HG03520 (cell line): Measurements from ENCODE around the gene BEAN1.
"Not testable (repeated sequence)": the region's sequence is repeated elsewhere in the genome, so short reads cannot be mapped to it uniquely, and the experiment has no call there.

Experiments used
- ATAC-seq: cut with Tn5 transposase; IDR thresholded peaks from one replicate; pipeline ENCODE4 v1.9.1; 2021; ENCODE audit warnings: mild to moderate bottlenecking, moderate library complexity; ENCODE audit not compliant: unreplicated experiment

Gene BEAN1

DNA sequence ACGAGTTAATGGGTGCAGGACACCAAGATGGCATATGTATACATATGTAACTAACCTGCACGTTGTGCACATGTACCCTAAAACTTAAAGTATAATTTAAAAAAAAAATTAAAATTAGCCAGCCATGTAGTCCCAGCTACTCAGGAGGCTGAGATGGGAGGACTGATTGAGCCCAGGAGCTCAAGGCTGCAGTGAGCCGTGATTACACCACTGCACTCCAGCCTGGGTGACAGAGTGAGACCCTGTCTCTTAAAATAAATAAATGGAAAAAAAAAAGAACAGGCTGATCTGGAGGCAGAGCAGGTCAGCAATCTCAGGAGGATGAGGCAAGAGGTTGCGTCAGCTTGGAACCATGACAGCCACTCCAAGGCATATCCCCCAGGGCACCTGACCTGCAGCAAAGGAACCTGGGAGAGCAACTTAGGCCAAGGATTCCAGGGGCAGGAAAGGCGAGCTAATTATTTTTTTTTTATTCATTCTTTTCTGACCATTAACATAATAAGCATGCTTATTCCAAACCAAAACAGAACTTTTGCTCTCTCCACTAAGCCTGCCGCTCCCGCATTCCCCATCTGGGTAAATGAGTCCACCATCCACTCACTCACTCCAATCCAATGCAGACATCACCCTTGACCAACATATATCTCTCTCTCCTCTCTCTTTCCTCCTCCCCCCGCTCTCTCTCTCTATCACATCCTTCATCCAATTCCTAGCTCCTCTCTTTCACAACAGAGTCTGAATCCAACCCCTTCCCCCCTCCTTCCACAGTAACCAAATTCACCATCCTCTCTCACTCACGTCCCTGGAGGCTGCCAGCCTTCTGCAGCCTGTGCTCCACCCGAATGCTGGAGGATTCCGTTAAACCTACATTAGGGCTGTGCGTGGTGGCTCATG, 75.2 kb downstream of the BEAN1 start:
- ATAC-seq = no peak

DNA sequence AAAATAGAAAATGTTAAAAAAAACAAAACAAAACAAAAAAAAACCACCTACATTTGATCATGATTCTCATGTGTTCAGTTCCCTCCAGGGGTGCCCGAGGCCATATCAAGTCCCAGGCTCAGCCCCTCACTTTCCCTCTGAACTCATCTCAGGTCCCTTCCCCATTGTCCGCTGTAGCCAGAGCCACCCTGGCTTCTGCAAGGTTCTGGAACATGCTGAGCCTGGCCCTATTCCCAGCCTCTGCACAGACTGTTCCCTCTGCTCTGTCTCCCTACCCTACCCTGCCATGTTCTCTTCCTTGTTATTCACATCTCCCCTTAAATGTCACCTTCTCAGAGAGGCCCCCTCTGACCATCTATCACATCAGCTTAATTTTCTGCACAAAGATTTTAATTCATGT, 75.9 kb downstream of the BEAN1 start:
- ATAC-seq = no peak

GRCh38 chr16:66503612-66504011, 76.5 kb downstream of the BEAN1 start:
- ATAC-seq = no peak

DNA sequence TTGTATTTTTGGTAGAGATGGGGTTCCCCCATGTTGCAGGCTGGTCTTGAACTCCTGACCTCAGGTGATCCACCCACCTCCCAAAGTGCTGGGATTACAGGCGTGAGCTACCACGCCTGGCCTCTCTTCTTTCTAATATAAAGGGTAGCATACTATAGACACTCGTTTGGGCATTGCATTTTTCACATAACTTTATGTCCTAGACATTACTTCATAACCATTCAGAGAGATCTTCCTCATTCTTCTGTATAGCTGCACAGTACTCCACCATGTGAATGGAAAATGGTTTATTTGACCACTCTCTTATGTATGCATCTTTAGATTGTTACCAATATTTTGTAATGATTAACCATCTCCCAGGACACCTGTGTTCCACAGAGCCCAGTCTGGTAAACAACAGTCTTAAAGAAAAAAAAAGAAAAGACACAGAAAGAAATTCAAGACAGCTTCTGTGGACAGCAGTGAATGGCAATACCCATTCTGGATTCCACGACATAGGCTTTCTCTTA, 80.7 kb downstream of the BEAN1 start:
- no peak for ATAC-seq

GRCh38 chr16:66508248-66508913, 81.3 kb downstream of the BEAN1 start:
- ATAC-seq = peak; percentile 70

GRCh38 chr16:66508914-66509496, 81.9 kb downstream of the BEAN1 start:
- no peak for ATAC-seq

- no peak for ATAC-seq
Observed at GRCh38 chr16:66509576-66509975, 82.5 kb downstream of the BEAN1 start.

GRCh38 chr16:66510298-66510697, 83.2 kb downstream of the BEAN1 start:
- no peak for ATAC-seq

- no peak for ATAC-seq
Observed at GRCh38 chr16:66510711-66511601, 83.9 kb downstream of the BEAN1 start.

- no peak for ATAC-seq
Observed at GRCh38 chr16:66511602-66512271, 84.6 kb downstream of the BEAN1 start.

- no peak for ATAC-seq
Observed at GRCh38 chr16:66512272-66513110, 85.4 kb downstream of the BEAN1 start.

DNA sequence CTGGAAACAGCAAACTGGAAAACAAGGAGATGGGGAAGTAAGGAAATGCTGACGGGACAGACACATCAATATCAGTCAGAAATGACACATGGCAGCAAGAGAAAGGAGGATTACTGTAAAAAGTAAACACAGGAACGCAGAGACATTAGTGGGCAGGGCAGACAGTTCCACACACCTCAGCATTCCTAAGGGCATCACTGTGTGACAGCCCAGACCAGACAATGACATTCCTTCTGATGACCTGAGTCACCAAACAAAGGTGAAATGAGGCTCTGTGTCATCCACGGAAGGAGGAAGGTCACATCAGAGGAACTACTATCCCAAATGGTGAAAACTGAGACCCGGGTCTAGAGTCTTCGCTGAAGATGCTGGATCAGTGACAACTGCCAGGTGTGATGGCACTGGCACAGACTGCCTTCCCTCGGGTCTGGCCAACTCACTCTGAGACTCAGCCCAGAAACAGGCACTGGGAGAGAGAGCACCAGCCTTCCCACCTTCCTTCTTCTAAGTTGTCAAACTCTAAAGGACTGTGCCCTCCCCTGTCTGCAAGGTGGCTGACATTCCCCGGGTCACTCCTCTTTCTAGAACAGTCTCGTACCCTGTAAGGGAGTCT, 86.1 kb downstream of the BEAN1 start:
- ATAC-seq = no peak

GRCh38 chr16:66514391-66514790, 87.3 kb downstream of the BEAN1 start:
- ATAC-seq = not testable (repeated sequence)

- ATAC-seq = not testable (repeated sequence)
Observed at GRCh38 chr16:66514980-66515595, 88.0 kb downstream of the BEAN1 start.

GRCh38 chr16:66515596-66516508, 88.8 kb downstream of the BEAN1 start:
- ATAC-seq = peak; percentile 1

DNA sequence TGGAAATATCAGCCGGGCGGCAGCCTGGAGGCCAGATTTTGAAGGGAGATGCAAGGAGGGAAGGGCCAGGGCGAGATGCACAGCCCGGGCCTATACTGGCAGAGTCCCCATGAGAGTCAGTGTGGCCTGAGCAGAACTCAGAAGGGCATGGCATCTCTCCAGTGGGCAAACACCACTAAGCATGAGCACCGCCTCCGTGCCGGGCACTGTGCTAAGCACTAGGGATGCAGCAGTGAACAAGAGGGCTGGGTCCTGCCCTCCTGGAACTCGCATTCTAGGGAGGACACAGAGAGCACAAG, 89.4 kb downstream of the BEAN1 start:
- ATAC-seq = no peak

DNA sequence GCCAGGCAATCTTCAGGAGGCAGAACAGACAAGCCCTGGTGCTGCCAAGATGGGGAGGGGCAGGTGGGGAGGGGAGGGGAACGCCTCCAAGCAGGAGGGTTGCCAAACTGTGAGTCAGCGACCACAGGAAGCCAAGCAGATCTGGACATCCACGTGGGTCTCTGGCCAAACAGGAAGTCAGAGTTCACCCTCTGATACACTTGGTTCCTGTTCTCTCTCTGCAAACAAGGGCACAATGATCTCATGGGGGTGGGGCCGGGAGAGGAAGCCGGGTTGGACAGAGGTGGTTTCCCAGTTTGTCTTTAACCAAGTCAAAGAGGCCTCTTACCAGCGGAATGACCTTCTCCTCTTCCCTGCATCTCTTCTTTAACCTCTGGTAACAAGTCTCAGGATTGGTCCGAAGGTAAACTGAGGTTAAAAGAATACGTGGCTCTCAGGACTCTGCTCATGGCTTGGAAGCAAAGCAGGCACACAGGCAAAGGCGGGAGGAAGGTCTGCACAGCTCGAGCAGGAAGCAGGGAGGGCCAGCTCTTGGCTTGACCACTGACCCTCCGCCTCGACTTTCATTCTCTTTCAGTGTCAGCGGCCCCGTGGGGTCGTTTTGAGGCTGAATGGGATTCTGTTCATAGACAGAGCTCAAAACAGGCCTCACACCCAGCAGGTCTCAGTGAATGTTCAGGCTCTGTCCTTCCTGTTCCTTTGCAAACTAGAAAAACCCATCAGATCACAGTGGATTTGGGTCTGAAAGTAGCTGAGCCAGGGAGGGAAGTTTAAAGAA, 89.9 kb downstream of the BEAN1 start:
- peak; percentile 97 for ATAC-seq
